ENCODE measurements around the gene SLC25A22. TPM values are rescaled to one million over a fixed set of nuclear protein-coding genes. Genes with fewer than 3 reads are reported as not detected.

SLC25A22 gene
- total and polyA plus RNA-seq, 2 donors (not counting 1 experiment from before 2014, with no cell fraction given) = 25.7 to 45.7 TPM

- CTCF ChIA-PET = interaction anchor here (0.6 to 2.0 kb wide), 10 partner anchors 17 to 192 kb away, joined by 3 to 13 read pairs (median 5); partner anchors contain the start of genes DEAF1 and TMEM80
- H3K9me3 ChIP-seq (ENCODE audit: control extremely low read depth in 1 of 3, control insufficient read depth in 2 of 3, insufficient read depth in 1 of 3, low read length in 2 of 3) = no peaks in the 10 kb centered on the region
- H3K4me1 ChIP-seq (ENCODE audit: control insufficient read depth in 2 of 2, insufficient read depth in 2 of 2, low read length in 2 of 2) = peaks cover 17 to 27% of the 10 kb centered on the region in 2 donors
- H2AFZ ChIP-seq (ENCODE audit: insufficient read depth, low read depth, low read length, poor library complexity, severe bottlenecking) = peak overlapping the region; percentile 85
- peak overlapping the region; percentile 73 for H3K9ac ChIP-seq (ENCODE audit: low read length)
- no peak for DNase-seq
- peak overlapping the region; percentile 88 for H3K4me3 Mint-ChIP-seq
- TF ChIP-seq EZH2 (IDR thresholded peaks at IDR 0.05; ENCODE audit: borderline replicate concordance, insufficient read depth, low read depth, low read length, poor library complexity, severe bottlenecking) (no peak), CTCF (IDR thresholded peaks at IDR 0.05) (peak; percentile 4)
- peaks cover 38% of the 10 kb centered on the region for H3K79me2 ChIP-seq (ENCODE audit: control insufficient read depth, insufficient read depth, low read length)
- H3K9me3 Mint-ChIP-seq (ENCODE audit: insufficient read depth) = no peaks in the 10 kb centered on the region
- intact Hi-C loops (cut with micrococcal nuclease) = loop anchor here (1.0 to 5.0 kb wide), 5 partner anchors 18 to 184 kb away; partner anchors contain the start of genes GATD1, LMNTD2 and RASSF7
- H4K20me1 ChIP-seq (ENCODE audit: control insufficient read depth, insufficient read depth, low read length, poor library complexity, severe bottlenecking) = peaks cover 38% of the 10 kb centered on the region
- no peaks in the 10 kb centered on the region for H3K27me3 ChIP-seq (replicated peaks in 1 of 4; ENCODE audit: control extremely low read depth in 1 of 4, control insufficient read depth in 3 of 4, insufficient read depth in 4 of 4, low read length in 3 of 4)
- H3K27ac ChIP-seq (ENCODE audit: low read length in 2 of 2) = peak overlapping the region in 1 of 2 donors; percentile 56
- peak overlapping the region; percentile 97 for H3K4me2 ChIP-seq (replicated peaks; ENCODE audit: low read depth, low read length, poor library complexity, severe bottlenecking)
- WGBS (ENCODE audit: insufficient coverage) = 25% methylated on average over 44 of the region's 46 CpGs
- H3K36me3 ChIP-seq (replicated peaks in 1 of 2; ENCODE audit: control extremely low read depth in 1 of 2, control insufficient read depth in 1 of 2, extremely low read depth in 1 of 2, insufficient read depth in 2 of 2, low read length in 1 of 2) = no peaks in the 10 kb centered on the region
- ATAC-seq (ENCODE audit: low read depth) = no peak
- H3K4me3 ChIP-seq (ENCODE audit: control extremely low read depth in 1 of 5, extremely low read depth in 1 of 5, insufficient read depth in 1 of 5, low read depth in 2 of 5, low read length in 4 of 5) = peak overlapping the region; percentile 19 to 88 (median 73)
- peaks cover 16% of the 10 kb centered on the region for H3K4me1 Mint-ChIP-seq
- POLR2A ChIA-PET = interaction anchor here (0.7 kb wide), 1 partner anchor 53 kb away, joined by 3 read pairs; no protein-coding TSS in a partner anchor
- peak overlapping the region; percentile 83 for H3K27ac Mint-ChIP-seq
- H3K27me3 Mint-ChIP-seq = no peaks in the 10 kb centered on the region
Measured at GRCh38 chr11:746289-747157, 51.6 kb downstream of the SLC25A22 start.

GRCh38 chr11:745428-745827, 52.7 kb downstream of the SLC25A22 start:
- Histone ChIP-seq H3K4me3 (ENCODE audit: control extremely low read depth in 1 of 5, extremely low read depth in 1 of 5, insufficient read depth in 1 of 5, low read depth in 2 of 5, low read length in 4 of 5) (no peak overlapping the region), H3K9ac (ENCODE audit: low read length) (no peak overlapping the region), H2AFZ (ENCODE audit: insufficient read depth, low read depth, low read length, poor library complexity, severe bottlenecking) (no peak overlapping the region), H3K36me3 (replicated peaks in 1 of 2; ENCODE audit: control extremely low read depth in 1 of 2, control insufficient read depth in 1 of 2, extremely low read depth in 1 of 2, insufficient read depth in 2 of 2, low read length in 1 of 2) (no peaks in the 10 kb centered on the region), H3K4me1 (ENCODE audit: control insufficient read depth in 2 of 2, insufficient read depth in 2 of 2, low read length in 2 of 2) (peaks cover 17 to 27% of the 10 kb centered on the region in 2 donors), H3K27ac (ENCODE audit: low read length in 2 of 2) (no peak overlapping the region), H3K4me2 (replicated peaks; ENCODE audit: low read depth, low read length, poor library complexity, severe bottlenecking) (no peak overlapping the region), H3K79me2 (ENCODE audit: control insufficient read depth, insufficient read depth, low read length) (peaks cover 28% of the 10 kb centered on the region), H4K20me1 (ENCODE audit: control insufficient read depth, insufficient read depth, low read length, poor library complexity, severe bottlenecking) (peaks cover 31% of the 10 kb centered on the region), H3K27me3 (replicated peaks in 1 of 4; ENCODE audit: control extremely low read depth in 1 of 4, control insufficient read depth in 3 of 4, insufficient read depth in 4 of 4, low read length in 3 of 4) (no peaks in the 10 kb centered on the region), H3K9me3 (ENCODE audit: control extremely low read depth in 1 of 3, control insufficient read depth in 2 of 3, insufficient read depth in 1 of 3, low read length in 2 of 3) (no peaks in the 10 kb centered on the region)
- WGBS (ENCODE audit: insufficient coverage) = no CpG with 5 or more reads among the region's 1 CpG
- H3K27me3 Mint-ChIP-seq = no peaks in the 10 kb centered on the region
- no peak overlapping the region for H3K27ac Mint-ChIP-seq
- intact Hi-C loops (cut with micrococcal nuclease) = loop anchor here (5.0 kb wide), 1 partner anchor 183 kb away; the partner anchor contains the start of genes LMNTD2 and RASSF7
- ATAC-seq (ENCODE audit: low read depth) (no peak), DNase-seq (no peak)
- ChIA-PET CTCF (interaction anchor here (2.0 kb wide), 1 partner anchor 18 kb away, joined by 5 read pairs; no protein-coding TSS in a partner anchor), POLR2A (no interaction called here)
- H3K4me3 Mint-ChIP-seq = no peak overlapping the region
- no peak for TF ChIP-seq CTCF (IDR thresholded peaks at IDR 0.05)
- TF ChIP-seq EZH2 (IDR thresholded peaks at IDR 0.05; ENCODE audit: borderline replicate concordance, insufficient read depth, low read depth, low read length, poor library complexity, severe bottlenecking) = no peak
- peaks cover 16% of the 10 kb centered on the region for H3K4me1 Mint-ChIP-seq
- no peaks in the 10 kb centered on the region for H3K9me3 Mint-ChIP-seq (ENCODE audit: insufficient read depth)
